ENCODE measurements around the gene CAMK2A.

GRCh38 chr5:150197476-150197875 lies 92.1 kb downstream of the CAMK2A start:
- TF ChIP-seq POLR2A (IDR thresholded peaks at IDR 0.05) (no peak), CTCF (IDR thresholded peaks at IDR 0.05) (no peak), EP300 (IDR thresholded peaks at IDR 0.05) (no peak)

Data from tibial nerve (tissue), 4 donors.